Retinal pigment epithelial cell (primary cell): ENCODE results near the gene FN3KRP.

Experiments used
- DNase-seq: peaks from one replicate; pipeline ENCODE4 v3.0.0-alpha.2; 2010; ENCODE audit warnings: low read depth
- H3K4me3 ChIP-seq: 2 replicates; pipeline ENCODE4 v1.5.1; 2011; ENCODE audit warnings: mild to moderate bottlenecking, low read length, control low read depth, moderate library complexity
- CTCF ChIP-seq: conservative IDR thresholded peaks from 2 replicates; pipeline ENCODE4 v1.5.1; 2011; ENCODE audit warnings: low read depth, low read length, control low read depth, inconsistent platforms

Gene FN3KRP

GRCh38 chr17:82683534-82683933 is 33.0 kb upstream of the FN3KRP start:
- H3K4me3 ChIP-seq, result no peak overlapping the region
- no peak for TF ChIP-seq CTCF
- DNase-seq, result no peak

- no peak for DNase-seq
- TF ChIP-seq CTCF, result no peak
- H3K4me3 ChIP-seq, result no peak overlapping the region
Observed at GRCh38 chr17:82684228-82684841, 32.2 kb upstream of the FN3KRP start.

GRCh38 chr17:82685291-82685690 is 31.2 kb upstream of the FN3KRP start:
- DNase-seq, result no peak
- TF ChIP-seq CTCF, result no peak
- H3K4me3 ChIP-seq, result no peak overlapping the region

- no peak overlapping the region for H3K4me3 ChIP-seq
- no peak for DNase-seq
- no peak for TF ChIP-seq CTCF
Observed at GRCh38 chr17:82686366-82687324, 29.9 kb upstream of the FN3KRP start.

GRCh38 chr17:82687375-82687861 is 29.1 kb upstream of the FN3KRP start:
- no peak for DNase-seq
- H3K4me3 ChIP-seq, result no peak overlapping the region
- TF ChIP-seq CTCF, result no peak

GRCh38 chr17:82687871-82688270 is 28.6 kb upstream of the FN3KRP start:
- no peak for TF ChIP-seq CTCF
- DNase-seq, result no peak
- H3K4me3 ChIP-seq, result no peak overlapping the region
